ENCODE data around the gene MANF. TPM values are rescaled to one million over a fixed set of nuclear protein-coding genes. Genes with fewer than 3 reads are reported as not detected.

MANF gene
- total RNA-seq, 1 donor from 2014 or later, result 231 TPM

GRCh38 chr3:51371943-51372557, 13.0 kb upstream of the MANF start:
- intact Hi-C loops (cut with micrococcal nuclease), result loop anchor here (1.0 to 2.0 kb wide), 7 partner anchors 12 to 935 kb away; partner anchors contain the start of gene DOCK3

DNA sequence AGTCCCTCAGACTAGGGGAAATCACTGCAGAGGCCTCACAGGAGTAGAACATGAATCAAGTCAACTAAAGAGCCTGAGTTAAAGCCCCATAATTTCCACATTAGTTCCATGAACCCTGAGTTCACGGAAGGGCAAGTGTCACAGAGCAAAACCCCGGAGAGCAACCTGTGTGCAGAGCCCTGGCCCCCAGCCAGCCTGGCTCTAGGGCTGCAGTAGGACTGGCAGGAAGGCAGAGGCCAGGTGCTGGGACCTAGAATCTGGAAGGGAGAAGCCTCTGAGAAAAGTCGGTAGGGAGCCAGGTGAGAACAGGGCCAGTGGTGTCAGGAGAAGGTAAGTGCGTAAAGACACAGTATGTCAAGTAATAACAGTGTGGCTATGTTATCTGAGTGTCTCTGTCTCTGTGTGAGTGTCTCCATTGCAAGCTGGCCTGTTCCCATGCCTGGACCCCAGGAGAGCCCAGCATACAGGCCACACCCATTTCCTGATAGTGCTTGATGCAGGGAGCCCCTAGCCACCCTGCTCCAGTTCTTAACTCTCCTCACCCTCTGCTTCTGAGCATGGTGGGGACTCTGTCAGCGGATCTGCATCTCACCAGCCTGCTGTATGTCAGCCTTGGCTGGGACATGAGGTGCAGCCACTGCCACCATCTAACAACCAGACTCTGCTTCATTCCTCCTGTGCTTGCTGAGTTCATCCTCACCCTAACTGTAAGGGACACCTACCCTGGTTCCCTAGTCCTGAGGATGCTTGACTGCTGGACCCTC, 11.3 kb upstream of the MANF start:
- intact Hi-C loops (cut with micrococcal nuclease), result loop anchor here (2.0 kb wide), 2 partner anchors 699 to 937 kb away; partner anchors contain the start of gene DOCK3

- intact Hi-C loops (cut with micrococcal nuclease), result no loop called here
Observed at GRCh38 chr3:51374456-51374855, 10.6 kb upstream of the MANF start.

DNA sequence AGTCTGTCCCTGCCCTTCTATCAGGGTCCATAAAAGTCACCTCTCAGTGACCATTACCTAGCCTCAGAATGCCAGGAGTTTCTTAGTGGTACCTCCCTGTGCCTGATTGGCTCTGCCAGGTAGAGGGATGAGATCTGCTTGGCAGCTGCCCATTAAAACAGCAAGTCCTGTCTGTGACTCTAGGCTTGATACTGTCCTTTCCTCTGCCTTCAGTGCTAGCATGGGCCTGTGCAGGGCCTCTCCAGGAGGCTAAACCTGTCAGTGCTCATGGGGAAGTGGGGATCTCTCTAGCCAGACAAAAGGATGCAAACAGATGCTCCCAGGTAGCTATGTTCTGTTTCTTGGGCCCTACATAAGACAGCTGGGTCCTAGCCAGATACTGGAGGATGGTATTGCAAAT, 10.0 kb upstream of the MANF start:
- intact Hi-C loops (cut with micrococcal nuclease), result no loop called here

DNA sequence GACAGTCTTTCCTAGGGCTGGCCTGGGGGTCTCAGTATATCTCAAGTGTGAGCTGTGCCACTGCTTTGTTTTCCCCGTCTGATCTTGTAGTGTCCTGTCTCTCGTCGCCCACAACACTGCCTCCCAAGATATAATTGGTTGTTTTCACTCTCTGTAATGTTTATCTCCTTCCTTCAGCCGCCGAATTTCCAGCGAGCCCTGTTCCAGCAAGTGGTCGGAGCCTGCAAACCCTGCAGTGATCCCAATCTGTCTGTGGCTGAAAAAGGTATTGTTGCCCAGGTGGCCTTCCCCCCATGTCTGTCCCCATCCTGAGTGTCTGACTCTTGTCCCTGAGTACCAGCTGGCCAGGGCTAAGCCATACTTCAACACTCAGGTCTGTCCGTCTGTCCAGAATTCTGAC, 9.5 kb upstream of the MANF start:
- intact Hi-C loops (cut with micrococcal nuclease), result no loop called here

DNA sequence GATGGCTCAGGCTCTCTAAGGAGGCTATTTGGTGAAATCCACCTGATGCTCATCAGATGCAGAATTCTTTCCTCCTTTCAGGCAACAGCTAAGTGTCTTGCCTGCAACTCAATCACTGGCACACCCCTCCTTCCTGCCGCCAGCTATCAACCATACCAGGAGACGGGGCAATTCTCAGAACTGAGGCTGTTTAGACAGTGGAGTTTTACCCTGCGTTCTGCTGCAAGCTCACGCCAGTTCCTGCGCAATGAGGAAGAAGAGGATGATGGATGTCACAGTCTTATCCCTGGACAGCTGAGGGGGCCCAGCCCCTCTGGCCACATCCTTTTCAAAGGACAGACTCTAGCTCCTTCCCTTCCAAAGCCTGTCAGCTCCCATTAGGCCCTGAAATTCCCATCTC, 7.0 kb upstream of the MANF start:
- intact Hi-C loops (cut with micrococcal nuclease), result no loop called here

GRCh38 chr3:51378726-51379125, 6.4 kb upstream of the MANF start:
- intact Hi-C loops (cut with micrococcal nuclease), result no loop called here

GRCh38 chr3:51379301-51379700, 5.8 kb upstream of the MANF start:
- intact Hi-C loops (cut with micrococcal nuclease), result no loop called here

- intact Hi-C loops (cut with micrococcal nuclease), result loop anchor here (10.0 kb wide), 3 partner anchors 1145 to 1755 kb away; partner anchors contain the start of genes GNAI2, GNL3, PBRM1 and RFT1
Observed at GRCh38 chr3:51379746-51380455, 5.2 kb upstream of the MANF start.

GRCh38 chr3:51380601-51381332, 4.3 kb upstream of the MANF start:
- intact Hi-C loops (cut with micrococcal nuclease), result loop anchor here (10.0 kb wide), 3 partner anchors 1146 to 1754 kb away; partner anchors contain the start of genes GNAI2, GNL3, PBRM1 and RFT1

- intact Hi-C loops (cut with micrococcal nuclease), result loop anchor here (10.0 kb wide), 3 partner anchors 1147 to 1753 kb away; partner anchors contain the start of genes GNAI2, GNL3, PBRM1 and RFT1
Observed at GRCh38 chr3:51381333-51381705, 3.8 kb upstream of the MANF start.

DNA sequence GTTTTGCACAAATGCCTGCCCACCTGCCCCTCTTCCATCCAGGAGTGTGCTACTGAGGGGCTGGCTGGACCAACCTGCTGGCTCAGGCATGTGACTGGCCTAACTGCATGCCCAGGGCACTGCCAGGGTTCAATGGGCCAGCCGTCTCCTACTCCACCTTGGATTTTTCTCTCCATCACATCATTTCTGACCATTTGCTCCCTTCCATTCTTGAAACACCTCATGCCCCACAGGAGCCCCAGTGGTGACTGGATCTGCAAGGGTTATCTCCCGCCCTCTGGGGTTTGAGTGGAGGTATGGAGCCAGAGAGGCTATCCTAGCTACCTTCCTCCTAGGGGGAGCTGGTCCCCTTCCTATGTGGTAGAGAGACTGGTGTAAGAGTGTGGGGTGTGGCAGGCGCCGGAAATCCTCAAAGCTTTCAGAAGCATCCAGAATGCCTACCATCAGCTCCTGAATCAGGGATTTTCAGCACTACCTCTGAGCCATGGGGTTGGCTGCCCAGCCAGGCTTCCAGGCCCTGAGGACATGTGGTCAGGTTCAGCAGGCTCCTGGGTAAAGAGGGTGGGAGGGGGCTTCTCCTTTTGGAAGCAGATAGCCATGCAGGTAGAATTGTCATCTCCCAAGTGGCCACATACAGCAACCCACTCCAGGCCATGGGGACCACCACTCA, 2.9 kb upstream of the MANF start:
- intact Hi-C loops (cut with micrococcal nuclease), result loop anchor here (10.0 kb wide), 3 partner anchors 1147 to 1753 kb away; partner anchors contain the start of genes GNAI2, GNL3, PBRM1 and RFT1

DNA sequence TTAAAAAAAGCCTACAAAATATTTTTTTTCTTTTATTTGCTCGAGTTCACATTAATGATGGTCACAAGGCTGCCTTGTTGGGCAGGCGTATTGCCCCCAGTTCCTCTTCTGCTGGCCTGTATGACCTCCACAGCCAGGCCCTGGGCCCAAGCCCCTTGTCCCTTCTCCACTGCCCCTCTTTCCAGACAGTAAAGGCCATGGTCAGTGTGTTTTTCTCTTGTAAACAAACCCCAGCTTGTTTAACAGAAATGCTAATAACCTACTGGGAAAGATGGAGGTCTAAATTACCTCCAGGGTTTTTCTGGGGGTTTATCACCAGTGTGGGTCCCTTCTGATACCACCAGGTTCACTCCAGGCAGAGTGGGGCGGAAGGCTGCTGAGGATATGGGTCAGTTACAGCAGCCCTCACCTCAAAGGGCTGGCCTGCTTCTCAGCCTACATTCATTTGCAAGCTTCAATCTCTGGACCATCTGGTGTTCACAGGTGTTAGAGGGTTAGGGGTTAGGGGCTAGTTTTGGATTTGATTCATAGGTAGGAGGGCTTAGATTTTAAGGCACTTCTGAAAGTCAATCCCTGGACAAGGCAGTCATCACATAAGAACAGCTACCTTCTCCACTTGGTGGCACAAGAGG, 2.0 kb upstream of the MANF start:
- intact Hi-C loops (cut with micrococcal nuclease), result loop anchor here (10.0 kb wide), 3 partner anchors 1148 to 1752 kb away; partner anchors contain the start of genes GNAI2, GNL3, PBRM1 and RFT1

GRCh38 chr3:51384055-51384725, 901 bp upstream of the MANF start:
- intact Hi-C loops (cut with micrococcal nuclease), result loop anchor here (1.0 to 10.0 kb wide), 10 partner anchors 12 to 1751 kb away; partner anchors contain the start of genes CYB561D2, GNAI2, GNL3 and IFRD2

DNA sequence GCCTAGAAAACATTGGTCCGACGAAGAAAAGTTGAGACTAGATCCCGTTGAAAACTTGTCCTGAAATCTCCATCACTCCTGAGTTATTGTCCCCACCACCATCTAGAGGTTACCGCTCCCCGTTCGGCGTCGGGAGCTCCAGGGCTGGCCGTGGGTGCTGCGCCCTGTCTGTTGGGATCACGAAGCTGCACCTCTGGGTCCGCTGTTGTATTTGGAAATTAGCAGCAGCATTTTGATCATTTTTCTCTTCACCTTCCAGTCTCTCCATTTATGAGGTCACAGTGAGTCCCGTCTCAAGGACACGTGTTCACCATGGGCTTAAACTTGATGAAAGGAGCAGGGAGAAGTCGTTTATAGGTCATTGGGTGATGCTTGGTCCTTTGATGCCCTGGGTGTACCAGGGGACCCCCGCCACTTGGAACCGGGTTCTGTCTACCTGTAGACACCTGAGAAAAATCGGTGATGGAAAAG, 565 bp downstream of the MANF start:
- intact Hi-C loops (cut with micrococcal nuclease), result loop anchor here (1.0 to 10.0 kb wide), 11 partner anchors 115 to 1749 kb away; partner anchors contain the start of genes CYB561D2, DCAF1, GNAI2 and GNL3

DNA sequence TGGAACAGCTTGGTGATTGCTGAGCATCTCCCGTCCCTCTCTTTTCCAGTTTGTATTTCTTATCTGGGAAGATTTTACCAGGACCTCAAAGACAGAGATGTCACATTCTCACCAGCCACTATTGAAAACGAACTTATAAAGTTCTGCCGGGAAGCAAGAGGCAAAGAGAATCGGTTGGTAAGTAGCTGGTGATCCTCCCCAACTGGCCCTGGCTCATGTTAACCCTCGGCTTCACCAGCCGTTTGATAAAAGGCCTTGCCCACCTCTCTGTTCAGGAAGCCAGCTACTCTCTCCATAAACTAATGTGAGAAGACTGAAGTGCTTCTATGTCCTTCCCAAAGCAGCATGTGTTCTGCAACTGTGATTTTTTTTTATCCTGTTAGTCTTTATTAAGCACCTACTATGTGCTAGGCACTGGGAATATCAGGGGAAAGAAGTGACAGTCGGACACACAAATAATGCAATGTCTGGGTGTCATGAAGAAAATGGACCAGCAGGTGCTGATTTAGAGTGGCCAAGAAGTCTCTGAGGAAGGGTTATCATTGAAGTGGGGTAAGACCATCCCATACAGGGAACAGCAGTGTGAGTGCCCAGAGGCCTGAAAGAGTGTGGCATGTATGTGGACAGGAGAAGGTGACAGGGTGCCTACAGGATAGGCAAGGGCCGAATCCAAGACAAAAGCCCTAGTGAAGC, 1.2 kb downstream of the MANF start:
- intact Hi-C loops (cut with micrococcal nuclease), result loop anchor here (10.0 kb wide), 3 partner anchors 1152 to 1748 kb away; partner anchors contain the start of genes GNAI2, GNL3, PBRM1 and RFT1

GRCh38 chr3:51386852-51387229, 1.8 kb downstream of the MANF start:
- intact Hi-C loops (cut with micrococcal nuclease), result loop anchor here (10.0 kb wide), 3 partner anchors 1152 to 1748 kb away; partner anchors contain the start of genes GNAI2, GNL3, PBRM1 and RFT1

- intact Hi-C loops (cut with micrococcal nuclease), result loop anchor here (10.0 kb wide), 3 partner anchors 1152 to 1748 kb away; partner anchors contain the start of genes GNAI2, GNL3, PBRM1 and RFT1
Observed at GRCh38 chr3:51387281-51387680, 2.2 kb downstream of the MANF start.
